Bronchial epithelial cell (primary cell): ENCODE results near the gene TRIM22. TPM values are rescaled to one million over a fixed set of nuclear protein-coding genes. Genes with fewer than 3 reads are reported as not detected.
"Not testable (repeated sequence)": the region's sequence is repeated elsewhere in the genome, so short reads cannot be mapped to it uniquely, and the experiment has no call there.

ENCODE experiments used
- DNase-seq: peaks from one replicate; pipeline ENCODE4 v3.0.0-alpha.2; 2010; ENCODE audit warnings: low read depth
- FAIRE-seq: peaks from 2 replicates; lab custom pipeline; 2011; peaks lifted over from hg19 to GRCh38; lab: Jason Lieb, UNC
- H3K27me3 ChIP-seq: 2 replicates; pipeline ENCODE4 v1.5.1; 2011; ENCODE audit warnings: low read length; ENCODE audit not compliant: control insufficient read depth, insufficient read depth
- H3K36me3 ChIP-seq: 2 replicates; pipeline ENCODE4 v1.5.1; 2011; ENCODE audit warnings: low read length; ENCODE audit not compliant: control insufficient read depth, insufficient read depth
- H3K4me3 ChIP-seq: 2 replicates; pipeline ENCODE4 v1.5.1; 2011; ENCODE audit warnings: mild to moderate bottlenecking, low read depth, low read length, control low read depth
- total RNA-seq: library from RNA; depleted of rRNA; stranded (reverse); fragments of >200 nt; gene quantifications from 2 replicates; pipeline ENCODE4 v1.2.1, GENCODE V29; 2014
- TF ChIP-seq, protein P1 (sequence below): IDR thresholded peaks from 2 replicates; pipeline ENCODE4 v1.5.1; 2011; ENCODE audit warnings: mild to moderate bottlenecking, moderate library complexity, low read length, control low read depth, inconsistent platforms; ENCODE audit not compliant: insufficient read depth, severe bottlenecking

Gene TRIM22, protein sequence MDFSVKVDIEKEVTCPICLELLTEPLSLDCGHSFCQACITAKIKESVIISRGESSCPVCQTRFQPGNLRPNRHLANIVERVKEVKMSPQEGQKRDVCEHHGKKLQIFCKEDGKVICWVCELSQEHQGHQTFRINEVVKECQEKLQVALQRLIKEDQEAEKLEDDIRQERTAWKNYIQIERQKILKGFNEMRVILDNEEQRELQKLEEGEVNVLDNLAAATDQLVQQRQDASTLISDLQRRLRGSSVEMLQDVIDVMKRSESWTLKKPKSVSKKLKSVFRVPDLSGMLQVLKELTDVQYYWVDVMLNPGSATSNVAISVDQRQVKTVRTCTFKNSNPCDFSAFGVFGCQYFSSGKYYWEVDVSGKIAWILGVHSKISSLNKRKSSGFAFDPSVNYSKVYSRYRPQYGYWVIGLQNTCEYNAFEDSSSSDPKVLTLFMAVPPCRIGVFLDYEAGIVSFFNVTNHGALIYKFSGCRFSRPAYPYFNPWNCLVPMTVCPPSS
- 11.1 and 28.3 TPM in 2 replicates for total RNA-seq

DNA sequence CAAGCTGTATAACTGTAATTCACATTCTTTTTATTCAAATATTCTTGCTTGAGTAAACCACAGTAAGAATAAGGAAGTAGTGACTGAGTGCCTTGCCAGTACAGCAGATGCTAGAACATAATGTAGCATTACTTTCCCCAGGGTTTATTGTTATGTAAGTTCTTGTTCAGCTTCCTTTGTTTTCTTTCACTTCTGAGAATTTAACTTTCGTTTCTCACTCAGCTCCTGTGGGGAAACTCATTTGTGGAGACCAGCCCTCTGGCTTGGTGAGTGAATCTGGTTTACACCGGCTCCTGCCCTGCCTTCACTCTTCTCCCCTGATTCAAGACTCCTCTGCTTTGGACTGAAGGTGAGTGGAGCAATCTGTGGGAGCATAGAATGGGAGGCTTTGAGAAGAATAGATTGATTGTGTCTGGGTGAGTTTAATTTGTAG lies at the start of gene TRIM22:
TRIM22 (plus strand) TSS at position 240 of the 433 bp plus-strand sequence. CDS start 6,443 bp downstream, outside the sequence.
- DNase-seq, result peak; percentile 50
- no peaks in the 10 kb centered on the region for H3K36me3 ChIP-seq
- peak within 1 kb of the TSS; percentile 42 for H3K4me3 ChIP-seq
- H3K27me3 ChIP-seq, result no peaks in the 10 kb centered on the region
- no peak for FAIRE-seq
- TF ChIP-seq, protein P1, sequence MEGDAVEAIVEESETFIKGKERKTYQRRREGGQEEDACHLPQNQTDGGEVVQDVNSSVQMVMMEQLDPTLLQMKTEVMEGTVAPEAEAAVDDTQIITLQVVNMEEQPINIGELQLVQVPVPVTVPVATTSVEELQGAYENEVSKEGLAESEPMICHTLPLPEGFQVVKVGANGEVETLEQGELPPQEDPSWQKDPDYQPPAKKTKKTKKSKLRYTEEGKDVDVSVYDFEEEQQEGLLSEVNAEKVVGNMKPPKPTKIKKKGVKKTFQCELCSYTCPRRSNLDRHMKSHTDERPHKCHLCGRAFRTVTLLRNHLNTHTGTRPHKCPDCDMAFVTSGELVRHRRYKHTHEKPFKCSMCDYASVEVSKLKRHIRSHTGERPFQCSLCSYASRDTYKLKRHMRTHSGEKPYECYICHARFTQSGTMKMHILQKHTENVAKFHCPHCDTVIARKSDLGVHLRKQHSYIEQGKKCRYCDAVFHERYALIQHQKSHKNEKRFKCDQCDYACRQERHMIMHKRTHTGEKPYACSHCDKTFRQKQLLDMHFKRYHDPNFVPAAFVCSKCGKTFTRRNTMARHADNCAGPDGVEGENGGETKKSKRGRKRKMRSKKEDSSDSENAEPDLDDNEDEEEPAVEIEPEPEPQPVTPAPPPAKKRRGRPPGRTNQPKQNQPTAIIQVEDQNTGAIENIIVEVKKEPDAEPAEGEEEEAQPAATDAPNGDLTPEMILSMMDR, result no peak

DNA sequence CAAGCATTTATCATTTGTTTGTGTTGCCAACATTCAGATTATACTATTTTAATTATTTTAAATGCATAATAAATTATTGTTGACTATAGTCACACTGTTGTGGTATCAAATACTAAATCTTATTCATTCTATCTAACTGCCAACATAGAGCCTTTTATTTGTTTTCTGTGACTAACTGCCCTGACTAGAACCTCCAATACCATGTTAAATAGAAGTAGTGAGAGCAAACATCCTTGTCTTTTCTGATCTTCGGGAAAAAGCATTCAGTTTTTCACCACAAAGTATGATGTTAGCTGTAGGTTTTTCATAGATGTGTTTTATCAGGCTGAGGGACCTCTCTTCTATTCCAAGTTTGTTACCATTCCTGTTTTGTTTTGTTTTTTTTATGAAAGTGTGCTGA lies 49.6 kb upstream of the TRIM22 start:
- H3K4me3 ChIP-seq, result no peak overlapping the region
- no peaks in the 10 kb centered on the region for H3K27me3 ChIP-seq
- FAIRE-seq (no peak), DNase-seq (peak; percentile 30)
- TF ChIP-seq, protein P1, result no peak
- H3K36me3 ChIP-seq, result peaks cover 2% of the 10 kb centered on the region

DNA sequence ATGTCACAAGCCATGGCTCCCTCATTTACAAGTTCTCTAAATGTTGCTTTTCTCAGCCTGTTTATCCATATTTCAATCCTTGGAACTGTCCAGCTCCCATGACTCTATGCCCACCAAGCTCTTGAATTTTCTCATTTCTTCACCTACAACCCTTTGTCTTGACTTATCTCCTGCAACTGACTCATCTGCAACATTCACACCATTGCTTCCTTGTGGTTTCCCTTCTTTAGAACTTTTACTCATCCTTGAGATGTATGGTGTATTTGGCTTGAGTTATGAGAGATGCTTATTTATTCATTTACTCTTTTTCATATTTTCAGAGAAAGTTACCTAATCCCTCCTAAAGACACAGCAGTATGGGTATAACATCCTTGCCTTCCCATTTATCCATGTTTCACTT lies 46.0 kb upstream of the TRIM22 start:
- Histone ChIP-seq H3K4me3 (no peak overlapping the region), H3K27me3 (no peaks in the 10 kb centered on the region), H3K36me3 (peaks cover 2% of the 10 kb centered on the region)
- TF ChIP-seq, protein P1, result no peak
- peak; percentile 15 for DNase-seq
- FAIRE-seq, result no peak

DNA sequence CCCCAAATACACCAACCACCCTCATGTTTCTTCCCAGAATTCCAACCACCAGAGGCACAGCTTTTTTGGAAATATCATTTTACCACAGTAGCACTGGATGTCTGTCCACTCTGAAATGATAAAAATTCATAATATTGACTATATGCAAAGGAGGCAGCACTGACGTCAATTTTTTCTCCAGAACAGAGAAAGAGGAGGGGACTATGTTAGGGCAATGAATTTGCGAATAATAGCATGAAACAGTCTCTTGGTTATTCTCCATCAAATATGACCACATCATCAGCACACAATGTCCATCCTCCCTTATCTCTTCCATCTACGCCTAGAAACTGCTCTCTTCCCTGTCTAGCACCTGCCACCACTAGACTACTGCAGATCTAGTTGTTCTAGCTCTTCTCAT lies 43.5 kb upstream of the TRIM22 start:
- no peak for FAIRE-seq
- Histone ChIP-seq H3K4me3 (no peak overlapping the region), H3K36me3 (peaks cover 2% of the 10 kb centered on the region), H3K27me3 (no peaks in the 10 kb centered on the region)
- no peak for DNase-seq
- TF ChIP-seq, protein P1, result no peak

DNA sequence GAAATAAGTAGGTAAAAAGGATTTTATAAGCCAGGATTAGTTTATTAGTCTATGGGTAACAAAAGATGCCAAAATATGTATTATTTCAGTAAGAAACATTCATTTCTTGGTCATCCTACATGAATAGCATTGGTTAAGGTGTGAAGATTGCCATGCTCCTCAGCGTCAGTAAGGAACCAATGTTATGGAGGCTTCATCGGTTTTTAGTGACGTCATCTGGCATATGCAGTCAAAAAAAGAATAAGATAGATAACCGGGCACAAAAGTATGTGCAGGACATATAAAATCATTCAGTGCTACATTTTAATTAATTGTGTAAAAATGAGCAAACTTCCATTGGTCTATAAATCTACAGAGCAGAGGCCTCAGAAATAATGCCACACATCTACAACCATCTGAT lies 34.1 kb upstream of the TRIM22 start:
- DNase-seq, result no peak
- no peak for FAIRE-seq
- Histone ChIP-seq H3K4me3 (no peak overlapping the region), H3K27me3 (no peaks in the 10 kb centered on the region), H3K36me3 (no peaks in the 10 kb centered on the region)
- TF ChIP-seq, protein P1, result no peak

DNA sequence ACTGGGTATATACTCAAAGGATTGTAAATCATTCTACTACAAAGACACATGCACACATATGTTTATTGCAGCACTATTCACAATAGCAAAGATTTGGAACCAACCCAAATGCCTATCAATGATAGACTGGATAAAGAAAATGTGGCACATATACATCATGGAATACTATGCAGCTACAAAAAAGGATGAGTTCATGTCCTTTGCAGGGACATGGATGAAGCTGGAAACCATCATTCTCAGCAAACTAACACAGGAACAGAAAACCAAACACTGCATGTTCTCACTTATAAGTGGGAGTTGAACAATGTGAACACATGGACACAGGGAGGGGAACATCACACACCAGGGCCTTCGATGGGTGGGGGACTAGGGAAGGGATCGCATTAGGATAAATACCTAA lies 32.6 kb upstream of the TRIM22 start:
- H3K36me3 ChIP-seq, H3K27me3 ChIP-seq, DNase-seq, FAIRE-seq, H3K4me3 ChIP-seq: not testable (repeated sequence)
